SW480 (cell line): ENCODE measurements around the gene HCRT.
"Not testable (repeated sequence)": the region's sequence is repeated elsewhere in the genome, so short reads cannot be mapped to it uniquely, and the experiment has no call there.

Experiments
- DNase-seq: peaks from one replicate; pipeline ENCODE4 v3.0.0-alpha.2; 2016; ENCODE audit warnings: low spot score

Gene HCRT

GRCh38 chr17:42197564-42198156 is 12.4 kb upstream of the HCRT start:
- DNase-seq: no peak

GRCh38 chr17:42193969-42194899 is 9.0 kb upstream of the HCRT start, which contains the start of gene GHDC:
TSS of gene GHDC (minus strand) at chr17:42194494. CDS start at chr17:42193581, 913 bp downstream.
- DNase-seq: peak; percentile 86

- DNase-seq: no peak
Observed at GRCh38 chr17:42193216-42193968, 8.1 kb upstream of the HCRT start.

- DNase-seq: no peak
Observed at GRCh38 chr17:42192189-42193126, 7.2 kb upstream of the HCRT start.

- no peak for DNase-seq
Observed at GRCh38 chr17:42191275-42191608, 6.0 kb upstream of the HCRT start.

- DNase-seq: no peak
Observed at GRCh38 chr17:42190491-42191274, 5.4 kb upstream of the HCRT start.

- no peak for DNase-seq
Observed at GRCh38 chr17:42189651-42189965, 4.4 kb upstream of the HCRT start.

GRCh38 chr17:42188749-42189650 is 3.7 kb upstream of the HCRT start:
- DNase-seq: no peak

- no peak for DNase-seq
Observed at GRCh38 chr17:42187833-42188232, 2.6 kb upstream of the HCRT start.

GRCh38 chr17:42186191-42186590 is 939 bp upstream of the HCRT start:
- DNase-seq: not testable (repeated sequence)

GRCh38 chr17:42185621-42185930 is 324 bp upstream of the HCRT start:
- DNase-seq: no peak

- peak; percentile 54 for DNase-seq
Observed at GRCh38 chr17:42183741-42184711, 1.2 kb downstream of the HCRT start.

GRCh38 chr17:42182927-42183734 is 2.1 kb downstream of the HCRT start:
- peak; percentile 45 for DNase-seq

- no peak for DNase-seq
Observed at GRCh38 chr17:42181851-42182207, 3.4 kb downstream of the HCRT start.

- peak; percentile 81 for DNase-seq
Observed at GRCh38 chr17:42180922-42181850, 4.1 kb downstream of the HCRT start, which contains the start of gene KCNH4. TSS of gene KCNH4 (minus strand) at chr17:42181142. CDS start at chr17:42180945, 197 bp downstream.

- no peak for DNase-seq
Observed at GRCh38 chr17:42180411-42180921, 4.8 kb downstream of the HCRT start.
